HG02938 (cell line): ENCODE measurements around the gene PLA1A.
"Not testable (repeated sequence)": the region's sequence is repeated elsewhere in the genome, so short reads cannot be mapped to it uniquely, and the experiment has no call there.

Experiments
- ATAC-seq: cut with Tn5 transposase; IDR thresholded peaks from one replicate; pipeline ENCODE4 v1.9.1; 2021; ENCODE audit warnings: mild to moderate bottlenecking, moderate library complexity; ENCODE audit not compliant: unreplicated experiment

PLA1A gene

GRCh38 chr3:119660474-119661440 is 63.1 kb downstream of the PLA1A start, which contains the start of gene POPDC2:
POPDC2 (minus strand) TSS chr3:119660589; CDS start chr3:119660423, 166 bp downstream.
- ATAC-seq: no peak

GRCh38 chr3:119662604-119663373 is 65.1 kb downstream of the PLA1A start:
- ATAC-seq: no peak

GRCh38 chr3:119663885-119664284 is 66.2 kb downstream of the PLA1A start:
- ATAC-seq: no peak

GRCh38 chr3:119664370-119664769 is 66.7 kb downstream of the PLA1A start:
- ATAC-seq: no peak

GRCh38 chr3:119664850-119665379 is 67.2 kb downstream of the PLA1A start:
- ATAC-seq: no peak

- ATAC-seq: no peak
These were observed 68.4 kb downstream of the PLA1A start for GRCh38 chr3:119665954-119666559.

GRCh38 chr3:119669906-119670570 is 72.4 kb downstream of the PLA1A start:
- ATAC-seq: no peak

- ATAC-seq: no peak
These were observed 75.1 kb downstream of the PLA1A start for GRCh38 chr3:119672776-119673175.

GRCh38 chr3:119673875-119674274 is 76.2 kb downstream of the PLA1A start:
- no peak for ATAC-seq

- ATAC-seq: no peak
These were observed 77.6 kb downstream of the PLA1A start for GRCh38 chr3:119675188-119675874.

GRCh38 chr3:119676020-119676419 is 78.3 kb downstream of the PLA1A start:
- no peak for ATAC-seq

- peak; percentile 85 for ATAC-seq
These were observed 79.3 kb downstream of the PLA1A start, which contains the start of gene COX17 for GRCh38 chr3:119676771-119677640. COX17 (minus strand) TSS chr3:119677406; CDS start chr3:119677310, 96 bp downstream.

GRCh38 chr3:119677641-119677934 is 79.9 kb downstream of the PLA1A start:
- no peak for ATAC-seq

- ATAC-seq: not testable (repeated sequence)
These were observed 80.5 kb downstream of the PLA1A start for GRCh38 chr3:119678209-119678608.
